H9 (cell line): Measurements from ENCODE around the gene SUPT3H. TPM values are rescaled to one million over a fixed set of nuclear protein-coding genes. Genes with fewer than 3 reads are reported as not detected.

ENCODE experiments used
- DNase-seq: peaks from one replicate; pipeline ENCODE4 v3.0.0-alpha.2; 2017
- H2AFZ ChIP-seq: one replicate; pipeline ENCODE4 v1.6.1; 2013; ENCODE audit warnings: mild to moderate bottlenecking, low read length, control low read depth, moderate library complexity
- H2AK5ac ChIP-seq: 2 replicates; pipeline ENCODE4 v1.6.1; 2013; ENCODE audit warnings: low read length, control low read depth, mixed read lengths; ENCODE audit not compliant: insufficient read length
- H2BK120ac ChIP-seq: one replicate; pipeline ENCODE4 v1.6.1; 2013; ENCODE audit warnings: low read depth, mild to moderate bottlenecking, low read length, control low read depth, inconsistent platforms; ENCODE audit not compliant: poor library complexity, severe bottlenecking
- H2BK12ac ChIP-seq: 2 replicates; pipeline ENCODE4 v1.6.1; 2013; ENCODE audit warnings: low read length, control low read depth, mixed read lengths, low read depth; ENCODE audit not compliant: insufficient read length
- H2BK15ac ChIP-seq: 2 replicates; pipeline ENCODE4 v1.6.1; 2013; ENCODE audit warnings: low read depth, low read length, control low read depth
- H2BK20ac ChIP-seq: one replicate; pipeline ENCODE4 v1.6.1; 2013; ENCODE audit warnings: low read depth, mild to moderate bottlenecking, low read length, control low read depth, inconsistent platforms; ENCODE audit not compliant: poor library complexity, severe bottlenecking
- H2BK5ac ChIP-seq: 2 replicates; pipeline ENCODE4 v1.6.1; 2013; ENCODE audit warnings: low read length, control low read depth, mixed read lengths; ENCODE audit not compliant: insufficient read length
- H3K14ac ChIP-seq: 2 replicates; pipeline ENCODE4 v1.6.1; 2013; ENCODE audit warnings: low read length, control low read depth; ENCODE audit not compliant: insufficient read depth
- H3K18ac ChIP-seq: 2 replicates; pipeline ENCODE4 v1.6.1; 2013; ENCODE audit warnings: low read depth, mild to moderate bottlenecking, mixed read lengths, low read length, control low read depth; ENCODE audit not compliant: insufficient read length
- H3K23ac ChIP-seq: 2 replicates; pipeline ENCODE4 v1.6.1; 2013; ENCODE audit warnings: low read length, control low read depth, mixed read lengths, low read depth; ENCODE audit not compliant: insufficient read length
- H3K23me2 ChIP-seq: 2 replicates; pipeline ENCODE4 v1.6.1; 2013; ENCODE audit warnings: low read depth, mild to moderate bottlenecking, mixed read lengths, low read length, control low read depth; ENCODE audit not compliant: insufficient read length, poor library complexity, severe bottlenecking
- H3K27ac ChIP-seq: 2 replicates; pipeline ENCODE4 v1.5.1; 2013; ENCODE audit warnings: low read length, control low read depth, mixed read lengths, low read depth; ENCODE audit not compliant: insufficient read length
- H3K27me3 ChIP-seq: 2 replicates; pipeline ENCODE4 v1.6.1; 2013; ENCODE audit warnings: low read length, control low read depth, inconsistent platforms; ENCODE audit not compliant: insufficient read depth
- H3K4ac ChIP-seq: 2 replicates; pipeline ENCODE4 v1.6.1; 2013; ENCODE audit warnings: low read depth, mild to moderate bottlenecking, control low read depth, inconsistent platforms, low read length, moderate library complexity
- H3K4me1 ChIP-seq: 2 replicates; pipeline ENCODE4 v1.6.1; 2013; ENCODE audit warnings: low read length, control low read depth, inconsistent platforms; ENCODE audit not compliant: insufficient read depth
- H3K4me2 ChIP-seq: 2 replicates; pipeline ENCODE4 v1.6.1; 2013; ENCODE audit warnings: low read length, control low read depth, mixed read lengths; ENCODE audit not compliant: insufficient read length, insufficient read depth
- H3K56ac ChIP-seq: 2 replicates; pipeline ENCODE4 v1.6.1; 2013; ENCODE audit warnings: low read depth, mild to moderate bottlenecking, mixed read lengths, low read length, control low read depth; ENCODE audit not compliant: insufficient read length
- H3K79me1 ChIP-seq: 2 replicates; pipeline ENCODE4 v1.6.1; 2013; ENCODE audit warnings: low read depth, mild to moderate bottlenecking, moderate library complexity, low read length, control low read depth, inconsistent platforms; ENCODE audit not compliant: insufficient read depth, poor library complexity, severe bottlenecking
- H3K79me2 ChIP-seq: 2 replicates; pipeline ENCODE4 v1.6.1; 2013; ENCODE audit warnings: low read length, control low read depth, inconsistent platforms; ENCODE audit not compliant: insufficient read depth
- H3K9ac ChIP-seq: 2 replicates; pipeline ENCODE4 v1.6.1; 2013; ENCODE audit warnings: low read length, control low read depth, mixed read lengths; ENCODE audit not compliant: insufficient read length; ENCODE audit errors: extremely low read depth
- H3K9me3 ChIP-seq: one replicate; pipeline ENCODE4 v1.6.1; 2013; ENCODE audit warnings: low read depth, low read length, inconsistent platforms; ENCODE audit not compliant: control insufficient read depth
- H3T11ph ChIP-seq: one replicate; pipeline ENCODE4 v1.6.1; 2013; ENCODE audit warnings: mild to moderate bottlenecking, low read length, control low read depth, inconsistent platforms
- H4K20me1 ChIP-seq: one replicate; pipeline ENCODE4 v1.6.1; 2013; ENCODE audit not compliant: control insufficient read depth, insufficient read length, insufficient read depth
- H4K5ac ChIP-seq: 2 replicates; pipeline ENCODE4 v1.6.1; 2013; ENCODE audit warnings: low read depth, mild to moderate bottlenecking, mixed read lengths, low read length, control low read depth; ENCODE audit not compliant: insufficient read length
- H4K8ac ChIP-seq: replicated peaks from 2 replicates; pipeline ENCODE4 v1.6.1; 2013; ENCODE audit warnings: low read length, control low read depth, mixed read lengths, low read depth; ENCODE audit not compliant: insufficient read length
- H4K91ac ChIP-seq: 2 replicates; pipeline ENCODE4 v1.6.1; 2013; ENCODE audit warnings: low read depth, mild to moderate bottlenecking, moderate library complexity, mixed read lengths, low read length, control low read depth; ENCODE audit not compliant: insufficient read length
- H3K27ac Mint-ChIP-seq, 3 experiments: 2 replicates in 2 of 3; 3 replicates in 1 of 3; pipeline ENCODE4 v1.8.0; 2020 to 2021; ENCODE audit warnings: mixed read lengths in 3 of 3, mild to moderate bottlenecking in 1 of 3, moderate library complexity in 1 of 3
- H3K27me3 Mint-ChIP-seq: 2 replicates; pipeline ENCODE4 v1.8.0; 2021; ENCODE audit warnings: low read depth, mild to moderate bottlenecking, moderate library complexity, mixed read lengths
- H3K36me3 Mint-ChIP-seq, 3 experiments: 2 replicates in 2 of 3; 3 replicates in 1 of 3; pipeline ENCODE4 v1.8.0; 2020 to 2021; ENCODE audit warnings: low read depth in 3 of 3, mixed read lengths in 3 of 3; ENCODE audit not compliant: insufficient read depth in 1 of 3
- H3K4me1 Mint-ChIP-seq, 2 experiments: 2 replicates each; pipeline ENCODE4 v1.8.0; 2020; ENCODE audit warnings: mixed read lengths in 2 of 2
- H3K4me3 Mint-ChIP-seq, 2 experiments: 2 replicates in 1 of 2; 3 replicates in 1 of 2; pipeline ENCODE4 v1.8.0; 2020 to 2021; ENCODE audit warnings: mild to moderate bottlenecking in 2 of 2, mixed read lengths in 2 of 2, moderate library complexity in 1 of 2
- H3K9me3 Mint-ChIP-seq, 2 experiments: 2 replicates in 1 of 2; 3 replicates in 1 of 2; pipeline ENCODE4 v1.8.0; 2020; ENCODE audit warnings: mild to moderate bottlenecking in 2 of 2, mixed read lengths in 2 of 2, moderate library complexity in 1 of 2
- WGBS: extraction: QIAGEN DNeasy Blood & Tissue Kit; methylation state at CpG from one replicate; pipeline ENCODE4 v1.1.7; 2013; ENCODE audit warnings: missing lambda C conversion rate, low lambda C conversion rate, mixed read lengths; ENCODE audit not compliant: insufficient read length; ENCODE audit errors: extremely low coverage; 5-methylcytosine and 5-hydroxymethylcytosine counted together
- total RNA-seq: library from RNA; stranded (reverse); gene quantifications from 2 replicates; pipeline ENCODE4 v1.2.1, GENCODE V29; 2021
- TF ChIP-seq, protein P1 (sequence below): fragments of 200-600 bp; sonication (generic); conservative IDR thresholded peaks from 3 replicates; pipeline ENCODE4 v1.8.0; 2021; ENCODE audit warnings: antibody characterized with exemption, mild to moderate bottlenecking

SUPT3H gene
- total RNA-seq, 1 experiment from 2014 or later, result 22.5 TPM

- H3K36me3 Mint-ChIP-seq, result peaks cover 4 to 15% (median 10%) of the 10 kb centered on the region in 3 experiments; a peak in 6 of 7 replicates
- Histone ChIP-seq H4K5ac (no peak overlapping the region), H2AK5ac (no peak overlapping the region), H2BK12ac (no peak overlapping the region), H2BK20ac (no peak overlapping the region), H3K79me2 (no peaks in the 10 kb centered on the region), H3K14ac (no peak overlapping the region), H2AFZ (no peak overlapping the region), H2BK15ac (no peak overlapping the region), H3K79me1 (no peaks in the 10 kb centered on the region), H2BK5ac (no peak overlapping the region), H3K9me3 (no peaks in the 10 kb centered on the region), H2BK120ac (no peak overlapping the region), H3K27ac (no peak overlapping the region), H4K91ac (no peak overlapping the region), H3T11ph (no peak overlapping the region), H3K4me1 (no peaks in the 10 kb centered on the region), H3K9ac (no peak overlapping the region), H3K56ac (no peak overlapping the region), H3K23ac (no peak overlapping the region), H3K4me2 (no peak overlapping the region), H3K23me2 (no peaks in the 10 kb centered on the region), H3K27me3 (no peaks in the 10 kb centered on the region), H3K4ac (no peak overlapping the region), H4K20me1 (no peaks in the 10 kb centered on the region), H4K8ac (no peak overlapping the region), H3K18ac (no peak overlapping the region)
- peaks cover 11% of the 10 kb centered on the region in 2 experiments for H3K4me1 Mint-ChIP-seq
- no peaks in the 10 kb centered on the region for H3K27me3 Mint-ChIP-seq
- TF ChIP-seq, protein P1, sequence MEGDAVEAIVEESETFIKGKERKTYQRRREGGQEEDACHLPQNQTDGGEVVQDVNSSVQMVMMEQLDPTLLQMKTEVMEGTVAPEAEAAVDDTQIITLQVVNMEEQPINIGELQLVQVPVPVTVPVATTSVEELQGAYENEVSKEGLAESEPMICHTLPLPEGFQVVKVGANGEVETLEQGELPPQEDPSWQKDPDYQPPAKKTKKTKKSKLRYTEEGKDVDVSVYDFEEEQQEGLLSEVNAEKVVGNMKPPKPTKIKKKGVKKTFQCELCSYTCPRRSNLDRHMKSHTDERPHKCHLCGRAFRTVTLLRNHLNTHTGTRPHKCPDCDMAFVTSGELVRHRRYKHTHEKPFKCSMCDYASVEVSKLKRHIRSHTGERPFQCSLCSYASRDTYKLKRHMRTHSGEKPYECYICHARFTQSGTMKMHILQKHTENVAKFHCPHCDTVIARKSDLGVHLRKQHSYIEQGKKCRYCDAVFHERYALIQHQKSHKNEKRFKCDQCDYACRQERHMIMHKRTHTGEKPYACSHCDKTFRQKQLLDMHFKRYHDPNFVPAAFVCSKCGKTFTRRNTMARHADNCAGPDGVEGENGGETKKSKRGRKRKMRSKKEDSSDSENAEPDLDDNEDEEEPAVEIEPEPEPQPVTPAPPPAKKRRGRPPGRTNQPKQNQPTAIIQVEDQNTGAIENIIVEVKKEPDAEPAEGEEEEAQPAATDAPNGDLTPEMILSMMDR, result no peak
- no peak overlapping the region for H3K4me3 Mint-ChIP-seq
- no peak overlapping the region for H3K27ac Mint-ChIP-seq
- WGBS, result no CpG with 5 or more reads among the region's 1 CpG
- no peak for DNase-seq
- peaks cover 13 to 14% of the 10 kb centered on the region in 2 experiments for H3K9me3 Mint-ChIP-seq
Measured at GRCh38 chr6:45074439-45074838, 303.3 kb downstream of the SUPT3H start.
